Stimulated activated CD4-positive, alpha-beta T cell treated with anti-CD3 and anti-CD28 coated beads, TNF-alpha, amount 100 ng/mL, for 4 hours (primary cell): ENCODE data around the gene PCNX2.

Experiments used
- DNase-seq, 3 experiments: peaks; one replicate each; pipeline ENCODE4 v3.0.0-alpha.2; 2020; ENCODE audit warnings: low read depth in 3 of 3

The PCNX2 gene

DNA sequence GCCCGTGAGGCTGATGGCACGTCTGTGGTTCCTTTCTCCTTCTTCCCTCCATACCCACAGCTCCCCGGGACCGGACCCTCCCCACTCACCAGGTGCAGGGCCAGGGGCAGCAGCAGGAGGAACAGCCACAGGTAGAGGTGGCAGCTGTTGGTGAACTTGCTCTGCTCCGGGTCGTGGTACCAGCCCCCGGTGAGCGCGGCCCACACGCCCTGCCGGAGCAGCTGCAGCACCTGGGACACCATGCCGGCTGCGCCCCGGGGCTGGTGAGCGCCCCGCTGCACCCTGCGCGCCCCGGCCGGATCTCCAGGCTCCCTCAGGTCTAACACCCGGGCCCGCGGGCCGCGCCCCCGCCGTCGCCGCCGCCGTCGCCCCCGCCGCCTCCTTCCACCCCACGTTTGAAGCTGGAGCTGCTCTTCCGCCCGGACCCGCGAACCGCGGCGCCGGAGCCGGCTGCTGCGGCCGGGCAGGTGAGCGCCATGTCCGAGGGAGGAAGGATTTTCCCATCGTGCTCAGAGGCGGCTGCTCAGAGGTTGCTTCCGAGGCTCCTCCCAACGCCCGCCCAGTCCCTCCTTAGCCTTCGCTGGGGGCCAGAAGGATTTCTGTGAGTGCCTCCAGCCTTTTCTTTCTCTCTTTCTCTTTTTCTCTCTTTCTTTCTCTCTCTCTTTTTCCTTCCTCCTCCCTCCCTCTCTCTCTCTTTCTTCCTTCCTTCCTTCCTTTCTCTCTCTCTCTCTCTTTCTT is at the start of gene PCNX2:
PCNX2 (minus strand) TSS at position 489 of the 738 bp plus-strand sequence; CDS start at position 242, 247 bp downstream.
- peak; percentile 28 to 48 (median 43) for DNase-seq

DNA sequence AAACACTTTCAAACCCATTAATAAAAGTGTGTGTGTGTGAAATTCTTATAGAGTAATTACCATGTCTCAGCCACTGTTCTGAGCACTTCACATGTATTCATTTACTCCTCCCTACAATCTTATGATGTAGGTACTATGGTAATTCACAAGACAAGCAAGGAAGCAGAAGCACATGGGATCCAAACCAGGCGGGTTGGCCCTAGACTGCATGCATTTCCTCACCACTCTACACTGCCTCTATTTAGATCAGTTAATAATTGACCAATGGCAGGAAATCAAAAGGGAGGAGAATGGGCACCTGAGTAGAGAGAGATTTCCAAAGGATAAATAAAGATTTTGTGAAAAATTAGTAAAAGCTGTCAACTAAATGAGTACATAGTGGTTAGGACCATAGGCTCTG is 47.7 kb upstream of the PCNX2 start:
- DNase-seq, result no peak

DNA sequence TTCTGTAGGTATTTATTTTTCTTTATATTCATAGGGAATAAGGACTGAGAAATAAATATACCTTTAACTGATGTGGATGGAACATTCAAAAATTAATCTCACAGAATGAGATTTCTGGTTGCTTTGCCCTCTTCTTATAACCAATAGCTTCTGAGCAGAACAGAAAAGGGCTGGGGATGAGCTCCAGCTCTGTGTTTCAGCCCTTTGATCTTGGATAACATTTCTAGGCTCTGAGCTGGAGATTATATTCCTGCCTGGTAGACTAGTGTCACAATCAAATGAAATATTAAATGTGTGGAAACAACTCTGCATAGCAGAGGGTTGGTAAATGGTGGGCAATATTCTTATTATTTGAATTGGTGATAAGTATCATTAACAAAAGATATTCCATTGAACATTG is 46.6 kb upstream of the PCNX2 start:
- DNase-seq, result no peak

- no peak for DNase-seq
Observed at GRCh38 chr1:233340966-233341516, 45.5 kb upstream of the PCNX2 start.

- no peak for DNase-seq
Observed at GRCh38 chr1:233340031-233340555, 44.6 kb upstream of the PCNX2 start.

- no peak for DNase-seq
Observed at GRCh38 chr1:233338102-233338501, 42.6 kb upstream of the PCNX2 start.

- no peak for DNase-seq
Observed at GRCh38 chr1:233337505-233337904, 42.0 kb upstream of the PCNX2 start.

- DNase-seq, result no peak
Observed at GRCh38 chr1:233336554-233337456, 41.3 kb upstream of the PCNX2 start.

- DNase-seq, result no peak
Observed at GRCh38 chr1:233334092-233334491, 38.6 kb upstream of the PCNX2 start.

DNA sequence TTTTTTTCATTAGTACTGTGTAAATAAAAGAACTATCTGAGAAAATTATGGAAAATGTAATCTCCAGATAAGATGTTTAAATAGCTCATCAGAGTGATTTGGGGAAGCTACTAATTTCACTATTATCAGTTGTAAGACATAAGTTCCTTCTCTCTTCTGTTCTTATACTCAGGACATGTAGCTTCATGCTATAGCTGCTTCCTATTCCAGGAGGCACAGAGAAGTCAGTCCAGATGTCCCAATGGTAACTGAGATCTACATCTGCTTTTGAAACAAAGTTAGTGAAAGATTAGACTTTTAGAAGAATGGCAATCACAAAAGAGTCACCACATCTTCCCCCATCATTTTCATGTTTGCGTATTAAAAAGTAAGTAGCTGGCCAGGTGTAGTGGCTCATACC is 37.6 kb upstream of the PCNX2 start:
- no peak for DNase-seq

DNA sequence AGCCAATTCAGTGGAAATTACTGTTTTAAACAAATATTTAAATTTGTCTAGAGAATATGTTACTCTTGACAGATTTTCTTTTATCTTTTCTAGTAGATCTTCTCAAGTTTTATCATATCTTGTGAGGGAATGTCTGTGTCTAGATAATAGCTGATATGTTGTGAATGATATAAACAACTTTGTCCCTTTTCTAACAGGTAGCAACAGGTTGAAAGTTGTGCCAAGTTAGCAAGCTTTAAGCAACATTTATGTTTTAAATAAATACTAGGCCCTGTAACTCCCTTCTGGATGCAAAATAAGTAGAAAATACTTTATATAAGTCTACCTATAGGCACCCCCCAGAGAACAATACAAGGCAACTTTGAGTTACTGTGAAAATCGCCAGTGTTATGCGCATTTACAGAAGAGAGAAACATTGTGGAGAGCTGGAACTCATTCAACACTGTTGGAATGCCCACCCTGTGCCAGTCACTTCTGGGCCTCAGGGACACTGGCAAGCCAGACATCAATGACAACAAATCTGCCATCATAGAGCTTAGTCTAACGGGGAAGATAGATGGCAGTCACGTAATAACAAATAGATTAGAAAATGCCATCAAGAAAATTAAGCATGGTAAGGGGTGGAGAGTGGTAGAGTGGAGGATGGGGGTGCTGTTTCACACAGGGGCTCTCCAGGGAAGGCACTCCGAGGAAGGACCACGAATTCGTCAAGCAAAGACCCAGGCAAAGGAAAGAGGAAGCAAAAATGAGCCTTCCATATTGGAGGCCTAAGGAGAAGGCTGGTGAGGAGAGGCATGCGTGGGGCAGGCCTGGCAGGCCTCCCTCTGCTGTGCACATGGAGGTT is 36.4 kb upstream of the PCNX2 start:
- DNase-seq, result no peak

- peak in 2 of 3 experiments; percentile 3 to 7 for DNase-seq
Observed at GRCh38 chr1:233328142-233328921, 32.8 kb upstream of the PCNX2 start.

DNA sequence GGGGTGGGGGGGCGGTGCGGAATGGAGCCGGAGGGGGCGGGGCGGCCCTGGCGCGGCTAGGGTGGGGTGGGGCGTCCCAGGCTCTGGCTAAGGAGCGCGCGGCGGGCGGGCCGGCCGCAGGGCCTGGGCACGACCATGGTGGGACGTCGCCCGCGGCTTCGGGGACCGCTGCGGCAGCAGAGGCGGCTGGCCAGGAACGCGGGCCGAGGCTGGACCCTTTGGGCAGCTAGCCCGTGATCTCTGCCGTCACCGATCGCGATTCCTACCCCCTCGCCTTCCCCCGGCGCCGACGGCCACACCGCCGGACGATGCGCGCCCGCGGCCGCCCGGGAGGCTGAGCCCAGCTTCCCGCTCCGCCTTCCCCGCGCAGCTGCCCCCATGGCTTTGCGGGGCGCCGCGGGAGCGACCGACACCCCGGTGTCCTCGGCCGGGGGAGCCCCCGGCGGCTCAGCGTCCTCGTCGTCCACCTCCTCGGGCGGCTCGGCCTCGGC is 32.2 kb upstream of the PCNX2 start, which contains the start of gene MAP3K21:
MAP3K21 (plus strand) TSS at position 74 of the 491 bp plus-strand sequence; CDS start at position 379, 305 bp downstream.
- DNase-seq, result peak in 1 of 3 experiments; percentile 2

GRCh38 chr1:233326811-233327650 is 31.5 kb upstream of the PCNX2 start:
- peak; percentile 78 to 80 (median 80) for DNase-seq

DNA sequence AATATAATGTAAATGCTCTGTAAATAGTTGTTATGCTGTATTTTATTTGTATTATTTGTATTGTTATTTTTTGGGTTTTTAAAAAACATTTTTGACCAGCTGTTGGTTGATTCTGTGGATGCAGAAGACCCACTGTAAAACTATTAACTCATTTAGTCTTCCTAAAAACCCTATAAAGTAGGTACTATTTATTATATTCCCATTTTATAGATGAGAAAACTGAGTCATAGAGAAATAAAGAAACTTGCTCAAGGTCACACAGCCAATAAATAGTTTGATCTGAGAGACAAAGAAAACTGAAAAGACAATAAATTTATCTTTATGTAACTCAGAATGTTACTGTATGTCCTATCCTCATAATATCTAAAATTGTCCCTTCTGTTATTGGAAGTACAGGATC is 30.8 kb upstream of the PCNX2 start:
- DNase-seq, result no peak

DNA sequence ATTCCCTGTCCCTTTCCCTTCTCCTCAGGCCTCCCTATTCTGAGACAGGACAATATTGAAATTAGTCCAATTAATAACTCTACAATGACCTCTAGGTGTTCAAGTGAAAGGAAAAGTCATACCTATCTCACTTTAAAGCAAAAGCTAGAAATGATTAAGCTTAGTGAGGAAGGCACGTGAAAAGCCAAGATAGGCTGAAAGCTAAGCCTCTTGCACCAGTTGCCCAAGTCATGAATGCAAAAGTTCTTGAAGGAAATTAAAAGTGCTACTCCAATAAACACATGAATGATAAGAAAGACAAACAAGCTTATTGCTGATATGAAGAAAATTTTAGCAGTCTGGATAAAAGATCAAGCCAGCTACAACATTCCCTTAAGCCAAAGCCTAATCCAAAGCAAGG is 28.2 kb upstream of the PCNX2 start:
- DNase-seq, result no peak

GRCh38 chr1:233320023-233320422 is 24.5 kb upstream of the PCNX2 start:
- DNase-seq, result no peak

DNA sequence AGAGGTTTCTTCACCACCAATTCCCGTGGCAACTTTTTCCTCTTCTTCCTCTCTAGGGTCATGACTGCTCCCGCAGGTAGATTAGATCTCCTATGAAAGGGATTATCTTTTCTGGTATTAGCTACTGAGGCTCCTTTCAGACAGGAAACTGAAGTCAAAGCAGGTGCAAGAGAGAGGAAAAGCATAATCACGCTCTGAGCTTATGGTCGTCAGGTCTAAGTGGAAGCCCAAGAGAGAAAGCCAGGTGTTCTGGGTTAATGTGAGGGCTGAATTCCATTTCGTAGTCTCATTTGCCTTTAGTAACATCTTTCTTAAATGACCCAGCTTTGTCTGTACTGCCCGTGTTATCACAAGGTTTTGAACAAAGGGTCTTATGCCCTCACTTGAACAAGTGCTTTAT is 23.7 kb upstream of the PCNX2 start:
- DNase-seq, result no peak

DNA sequence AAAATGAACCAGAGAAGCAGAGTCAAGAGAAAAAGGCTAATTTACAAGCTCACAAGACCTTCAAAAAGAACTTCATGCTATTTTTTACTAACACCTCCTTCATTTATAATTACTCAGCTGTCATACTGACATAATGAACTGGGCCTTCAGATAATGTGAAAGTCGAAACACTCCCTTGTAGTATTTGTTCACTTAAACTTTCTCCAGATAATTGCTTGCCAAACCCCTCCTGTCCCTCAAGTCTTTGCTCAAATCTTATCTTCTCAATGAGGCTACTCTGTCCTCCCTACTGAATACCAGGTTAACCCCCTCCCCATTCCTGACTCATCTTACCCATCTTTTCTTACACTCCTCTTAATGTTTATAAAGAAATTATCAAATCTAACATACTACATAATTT is 20.9 kb upstream of the PCNX2 start:
- no peak for DNase-seq
